PC-9 (cell line): ENCODE data around the gene MYO5B.

Experiments
- EZH2 ChIP-seq: fragments of 200-600 bp; sonication (generic); IDR thresholded peaks from 2 replicates; pipeline ENCODE4 v1.8.0; 2017; ENCODE audit warnings: antibody characterized with exemption, low read depth
- TF ChIP-seq, protein P1 (sequence below): fragments of 200-600 bp; sonication (generic); conservative IDR thresholded peaks from 2 replicates; pipeline ENCODE4 v1.6.1; 2017; ENCODE audit warnings: mixed run types, antibody characterized with exemption, mild to moderate bottlenecking, moderate library complexity

DNA sequence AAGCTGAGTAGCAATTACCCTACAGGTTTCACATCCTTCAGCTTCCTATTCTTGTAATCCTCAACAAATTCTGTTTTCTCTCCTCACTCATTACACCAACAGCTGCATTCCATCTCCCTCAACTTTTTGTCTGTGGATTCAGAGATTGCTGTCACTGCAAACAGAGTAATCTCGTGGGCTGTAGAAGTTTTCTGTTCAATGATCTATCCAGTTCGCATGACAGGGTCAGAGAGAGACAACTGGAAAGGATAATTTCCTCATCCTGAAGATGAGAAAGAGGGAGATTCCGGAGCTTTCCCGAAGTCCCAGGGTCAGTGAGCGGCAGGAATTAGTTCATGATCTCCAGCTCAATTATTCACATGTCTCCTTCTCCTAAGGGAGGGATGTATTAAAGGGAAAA lies 75.7 kb downstream of the MYO5B start:
- TF ChIP-seq, protein P1, sequence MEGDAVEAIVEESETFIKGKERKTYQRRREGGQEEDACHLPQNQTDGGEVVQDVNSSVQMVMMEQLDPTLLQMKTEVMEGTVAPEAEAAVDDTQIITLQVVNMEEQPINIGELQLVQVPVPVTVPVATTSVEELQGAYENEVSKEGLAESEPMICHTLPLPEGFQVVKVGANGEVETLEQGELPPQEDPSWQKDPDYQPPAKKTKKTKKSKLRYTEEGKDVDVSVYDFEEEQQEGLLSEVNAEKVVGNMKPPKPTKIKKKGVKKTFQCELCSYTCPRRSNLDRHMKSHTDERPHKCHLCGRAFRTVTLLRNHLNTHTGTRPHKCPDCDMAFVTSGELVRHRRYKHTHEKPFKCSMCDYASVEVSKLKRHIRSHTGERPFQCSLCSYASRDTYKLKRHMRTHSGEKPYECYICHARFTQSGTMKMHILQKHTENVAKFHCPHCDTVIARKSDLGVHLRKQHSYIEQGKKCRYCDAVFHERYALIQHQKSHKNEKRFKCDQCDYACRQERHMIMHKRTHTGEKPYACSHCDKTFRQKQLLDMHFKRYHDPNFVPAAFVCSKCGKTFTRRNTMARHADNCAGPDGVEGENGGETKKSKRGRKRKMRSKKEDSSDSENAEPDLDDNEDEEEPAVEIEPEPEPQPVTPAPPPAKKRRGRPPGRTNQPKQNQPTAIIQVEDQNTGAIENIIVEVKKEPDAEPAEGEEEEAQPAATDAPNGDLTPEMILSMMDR = no peak
- no peak for TF ChIP-seq EZH2
